Aorta (tissue), 5 donors: ENCODE data around the gene MPZL1. TPM values are rescaled to one million over a fixed set of nuclear protein-coding genes. Genes with fewer than 3 reads are reported as not detected.
"Not testable (repeated sequence)": the region's sequence is repeated elsewhere in the genome, so short reads cannot be mapped to it uniquely, and the experiment has no call there.

Source experiments
- ATAC-seq: fragments of 200-7000 bp; cut with Tn5 transposase; one replicate; pipeline ENCODE4 v1.9.1; 2022; ENCODE audit warnings: moderate library complexity; ENCODE audit not compliant: low FRiP score
- DNase-seq, 2 donors: peaks; one replicate each; pipeline ENCODE4 v3.0.0-alpha.2; 2020
- H3K27ac ChIP-seq, 2 donors: one replicate each; pipeline ENCODE4 v1.5.1; 2013; ENCODE audit warnings: low read length in 2 of 2, mild to moderate bottlenecking in 2 of 2, moderate library complexity in 2 of 2, control low read depth in 1 of 2, inconsistent platforms in 1 of 2, low read depth in 1 of 2
- H3K27me3 ChIP-seq, 2 donors: one replicate each; pipeline ENCODE4 v1.6.1; 2013; ENCODE audit warnings: control low read depth in 1 of 2, low read length in 1 of 2, mild to moderate bottlenecking in 1 of 2, moderate library complexity in 1 of 2; ENCODE audit not compliant: insufficient read depth in 2 of 2, control insufficient read depth in 1 of 2
- H3K36me3 ChIP-seq, 2 donors: one replicate each; pipeline ENCODE4 v1.6.1; 2013; ENCODE audit warnings: control low read depth in 1 of 2, low read length in 1 of 2, mild to moderate bottlenecking in 1 of 2; ENCODE audit not compliant: insufficient read depth in 2 of 2, control insufficient read depth in 1 of 2
- H3K4me1 ChIP-seq, 2 donors: one replicate each; pipeline ENCODE4 v1.6.1; 2013; ENCODE audit warnings: low read length in 2 of 2, control low read depth in 1 of 2, mild to moderate bottlenecking in 1 of 2, moderate library complexity in 1 of 2; ENCODE audit not compliant: insufficient read depth in 2 of 2, control insufficient read depth in 1 of 2
- H3K4me3 ChIP-seq, 2 donors: one replicate each; pipeline ENCODE4 v1.5.1; 2013; ENCODE audit warnings: low read length in 2 of 2, control low read depth in 1 of 2, mild to moderate bottlenecking in 1 of 2
- H3K9me3 ChIP-seq: one replicate; pipeline ENCODE4 v1.6.1; 2013; ENCODE audit warnings: mild to moderate bottlenecking, low read length; ENCODE audit not compliant: control insufficient read depth
- WGBS, 2 donors: extraction: QIAGEN DNeasy Blood & Tissue Kit; methylation state at CpG; one replicate each; pipeline ENCODE4 v1.1.7; 2013; 5-methylcytosine and 5-hydroxymethylcytosine counted together
- intact Hi-C, 2 donors: fragments of 100-400 bp; cut with DNase I; formaldehyde crosslinking; loops; one replicate each; pipeline versions ENCODE4 v1.14.2 to v1.15.0; 2022
- polyA plus RNA-seq, 2 donors: library from polyadenylated mRNA; stranded (reverse); fragments of 200-250 nt; gene quantifications; one replicate each; pipeline ENCODE4 v1.2.3, GENCODE V29; 2013
- total RNA-seq, 2 donors: library from RNA; stranded (reverse); fragmentation: NEBNext Ultra II Directional; extraction: Animal tissue kit (Norgen Biotek cat#: 25700); gene quantifications; one replicate each; pipeline ENCODE4 v1.2.1, GENCODE V29; 2021
- donor health status: healthy with polysubstance abuse.
- donor health status: Bipolar disorder and iron deficiency.
- donor health status: DM: no; HTN: no; CAD: no.
- donor health status: DM: no; HTN: no; CAD: no.
- donor health status: DM: yes; HTN: yes; CAD: no.

The MPZL1 gene
- total and polyA plus RNA-seq, 4 donors, result 21.7 to 148 (median 79.9) TPM

- Histone ChIP-seq H3K27me3 (no peaks in the 10 kb centered on the region), H3K27ac (no peak overlapping the region), H3K9me3 (no peaks in the 10 kb centered on the region), H3K4me1 (peaks cover 0 to 6% of the 10 kb centered on the region in 2 donors), H3K4me3 (no peak overlapping the region), H3K36me3 (peaks cover 0 to 4% of the 10 kb centered on the region in 2 donors)
- intact Hi-C loops, result no loop called here
- no peak for ATAC-seq
- WGBS, 2 donors, result 70 to 77% methylated on average over 1 of the region's 1 CpG
- DNase-seq, result no peak
These were observed 13.1 kb downstream of the MPZL1 start for GRCh38 chr1:167734841-167735240.

GRCh38 chr1:167737169-167737568 is 15.4 kb downstream of the MPZL1 start:
- intact Hi-C loops, result no loop called here
- Histone ChIP-seq H3K4me1 (peaks cover 0 to 4% of the 10 kb centered on the region in 2 donors), H3K27me3 (no peaks in the 10 kb centered on the region), H3K4me3 (no peak overlapping the region), H3K27ac (no peak overlapping the region), H3K36me3 (peaks cover 0 to 2% of the 10 kb centered on the region in 2 donors), H3K9me3 (no peaks in the 10 kb centered on the region)
- ATAC-seq (no peak), DNase-seq (no peak)
- 85 to 86% methylated on average over 4 of the region's 4 CpGs for whole genome bisulfite sequencing, 2 donors

GRCh38 chr1:167738158-167738557 is 16.4 kb downstream of the MPZL1 start:
- no peaks in the 10 kb centered on the region for H3K27me3 ChIP-seq
- 96 to 98% methylated on average over 8 of the region's 8 CpGs for WGBS, 2 donors
- H3K9me3 ChIP-seq, result no peaks in the 10 kb centered on the region
- no peak for DNase-seq
- intact Hi-C loops, result no loop called here
- H3K27ac ChIP-seq, result no peak overlapping the region
- peaks cover 0 to 2% of the 10 kb centered on the region in 2 donors for H3K36me3 ChIP-seq
- peaks cover 0 to 4% of the 10 kb centered on the region in 2 donors for H3K4me1 ChIP-seq
- no peak for ATAC-seq
- no peak overlapping the region for H3K4me3 ChIP-seq

- Histone ChIP-seq H3K27ac (no peak overlapping the region), H3K4me1 (peaks cover 0 to 4% of the 10 kb centered on the region in 2 donors), H3K4me3 (no peak overlapping the region), H3K27me3 (no peaks in the 10 kb centered on the region), H3K36me3 (no peaks in the 10 kb centered on the region), H3K9me3 (no peaks in the 10 kb centered on the region)
- no peak for ATAC-seq
- 21 to 32% methylated on average over 3 of the region's 3 CpGs for WGBS, 2 donors
- DNase-seq, result no peak
- intact Hi-C loops, result loop anchor here in 1 of 2 donors (2.0 kb wide), 1 partner anchor 15 kb away; no protein-coding TSS in a partner anchor
These were observed 18.0 kb downstream of the MPZL1 start for GRCh38 chr1:167739752-167740151.

GRCh38 chr1:167741103-167741502 is 19.3 kb downstream of the MPZL1 start:
- H3K4me3 ChIP-seq, result not testable (repeated sequence)
- WGBS, 2 donors, result 87 to 90% methylated on average over 7 of the region's 7 CpGs
- intact Hi-C loops, result loop anchor here in 1 of 2 donors (2.0 kb wide), 1 partner anchor 14 kb away; no protein-coding TSS in a partner anchor

GRCh38 chr1:167742392-167743057 is 20.7 kb downstream of the MPZL1 start:
- DNase-seq, H3K27me3 ChIP-seq, H3K36me3 ChIP-seq, H3K4me3 ChIP-seq, H3K4me1 ChIP-seq, H3K9me3 ChIP-seq, ATAC-seq, H3K27ac ChIP-seq, intact Hi-C loops: not testable (repeated sequence)
- 75% methylated on average over 1 of the region's 1 CpG for WGBS, 2 donors

More at GRCh38 chr1:167741103-167741502, 19.3 kb downstream of the MPZL1 start:
- not testable (repeated sequence) for DNase-seq, H3K27ac ChIP-seq, H3K27me3 ChIP-seq, H3K36me3 ChIP-seq, H3K4me1 ChIP-seq, ATAC-seq, H3K9me3 ChIP-seq

GRCh38 chr1:167744901-167745300 is 23.1 kb downstream of the MPZL1 start:
- Histone ChIP-seq H3K4me1 (peaks cover 3 to 5% of the 10 kb centered on the region in 2 donors), H3K27ac (no peak overlapping the region), H3K27me3 (no peaks in the 10 kb centered on the region), H3K4me3 (no peak overlapping the region), H3K36me3 (no peaks in the 10 kb centered on the region), H3K9me3 (no peaks in the 10 kb centered on the region)
- no peak for DNase-seq
- no peak for ATAC-seq
- intact Hi-C loops, result no loop called here
- WGBS, 2 donors, result 48 to 53% methylated on average over 3 of the region's 3 CpGs

GRCh38 chr1:167746013-167746672 is 24.4 kb downstream of the MPZL1 start:
- Histone ChIP-seq H3K4me3 (no peak overlapping the region), H3K27me3 (no peaks in the 10 kb centered on the region), H3K36me3 (no peaks in the 10 kb centered on the region), H3K27ac (no peak overlapping the region), H3K4me1 (peaks cover 3 to 5% of the 10 kb centered on the region in 2 donors), H3K9me3 (no peaks in the 10 kb centered on the region)
- DNase-seq, result no peak
- intact Hi-C loops, result no loop called here
- 58 to 71% methylated on average over 5 of the region's 5 CpGs for WGBS, 2 donors
- ATAC-seq, result no peak
